Measurements from ENCODE around the gene SNX17. TPM values are rescaled to one million over a fixed set of nuclear protein-coding genes. Genes with fewer than 3 reads are reported as not detected.

SNX17 gene
- total and polyA plus RNA-seq, 2 donors (not counting 3 experiments of a cell fraction or from before 2014, with no cell fraction given) = 103 to 130 TPM

Other genes starting within 250 kb of the SNX17 start
- not detected in 2 replicates for gene ABHD1, start 246.8 kb upstream of the SNX17 start, total RNA-seq
- gene ABHD1, start 246.8 kb upstream of the SNX17 start, polyA plus RNA-seq = 0.07 and 0.41 TPM in 2 replicates
- 45.6 and 47.2 TPM in 2 replicates for gene PREB, start 236.0 kb upstream of the SNX17 start, total RNA-seq
- 73.3 and 73.4 TPM in 2 replicates for gene PREB, start 236.0 kb upstream of the SNX17 start, polyA plus RNA-seq
- not detected in 2 replicates for gene PRR30, start 231.2 kb upstream of the SNX17 start, total RNA-seq
- not detected in 2 replicates for gene PRR30, start 231.2 kb upstream of the SNX17 start, polyA plus RNA-seq
- not detected in 2 replicates for gene TCF23, start 221.6 kb upstream of the SNX17 start, total RNA-seq
- not detected in 2 replicates for gene TCF23, start 221.6 kb upstream of the SNX17 start, polyA plus RNA-seq
- gene ATRAID, start 158.6 kb upstream of the SNX17 start, total RNA-seq = 84.3 and 86.6 TPM in 2 replicates
- gene ATRAID, start 158.6 kb upstream of the SNX17 start, polyA plus RNA-seq = 280 and 283 TPM in 2 replicates
- gene SLC5A6, start 158.3 kb upstream of the SNX17 start, total RNA-seq = 42.7 and 52.0 TPM in 2 replicates
- 76.8 and 92.5 TPM in 2 replicates for gene SLC5A6, start 158.3 kb upstream of the SNX17 start, polyA plus RNA-seq
- gene CAD, start 153.2 kb upstream of the SNX17 start, total RNA-seq = 81.0 and 91.4 TPM in 2 replicates
- gene CAD, start 153.2 kb upstream of the SNX17 start, polyA plus RNA-seq = 60.3 and 66.5 TPM in 2 replicates
- gene SLC30A3, start 107.6 kb upstream of the SNX17 start, total RNA-seq = 9.2 and 16.7 TPM in 2 replicates
- gene SLC30A3, start 107.6 kb upstream of the SNX17 start, polyA plus RNA-seq = 63.9 and 79.9 TPM in 2 replicates
- 0.16 and 0.77 TPM in 2 replicates for gene DNAJC5G, start 95.2 kb upstream of the SNX17 start, total RNA-seq
- 1.4 and 1.7 TPM in 2 replicates for gene DNAJC5G, start 95.2 kb upstream of the SNX17 start, polyA plus RNA-seq
- 0.42 and 0.51 TPM in 2 replicates for gene TRIM54, start 88.2 kb upstream of the SNX17 start, total RNA-seq
- gene TRIM54, start 88.2 kb upstream of the SNX17 start, polyA plus RNA-seq = 1.6 and 1.7 TPM in 2 replicates
- 0.75 TPM in 1 of 2 replicates, not detected in the other for gene UCN, start 62.2 kb upstream of the SNX17 start, total RNA-seq
- gene UCN, start 62.2 kb upstream of the SNX17 start, polyA plus RNA-seq = 1.2 and 1.6 TPM in 2 replicates
- gene MPV17, start 47.5 kb upstream of the SNX17 start, total RNA-seq = 66.5 and 74.7 TPM in 2 replicates
- gene MPV17, start 47.5 kb upstream of the SNX17 start, polyA plus RNA-seq = 260 and 267 TPM in 2 replicates
- 57.4 and 63.2 TPM in 2 replicates for gene GTF3C2, start 13.9 kb upstream of the SNX17 start, total RNA-seq
- gene GTF3C2, start 13.9 kb upstream of the SNX17 start, polyA plus RNA-seq = 59.7 and 68.3 TPM in 2 replicates
- gene EIF2B4, start 278 bp upstream of the SNX17 start, total RNA-seq = 43.7 and 48.9 TPM in 2 replicates
- gene EIF2B4, start 278 bp upstream of the SNX17 start, polyA plus RNA-seq = 63.2 and 66.5 TPM in 2 replicates
- gene ZNF513, start 10.1 kb downstream of the SNX17 start, total RNA-seq = 19.0 and 20.7 TPM in 2 replicates
- gene ZNF513, start 10.1 kb downstream of the SNX17 start, polyA plus RNA-seq = 30.6 and 43.2 TPM in 2 replicates
- 131 and 135 TPM in 2 replicates for gene PPM1G, start 39.0 kb downstream of the SNX17 start, total RNA-seq
- 38.3 and 48.1 TPM in 2 replicates for gene PPM1G, start 39.0 kb downstream of the SNX17 start, polyA plus RNA-seq
- gene NRBP1, start 58.0 kb downstream of the SNX17 start, total RNA-seq = 118 and 130 TPM in 2 replicates
- gene NRBP1, start 58.0 kb downstream of the SNX17 start, polyA plus RNA-seq = 169 and 190 TPM in 2 replicates
- gene KRTCAP3, start 71.8 kb downstream of the SNX17 start, total RNA-seq = 4.0 and 4.6 TPM in 2 replicates
- 2.1 and 2.2 TPM in 2 replicates for gene KRTCAP3, start 71.8 kb downstream of the SNX17 start, polyA plus RNA-seq
- 34.1 and 35.6 TPM in 2 replicates for gene IFT172, start 119.1 kb downstream of the SNX17 start, total RNA-seq
- gene IFT172, start 119.1 kb downstream of the SNX17 start, polyA plus RNA-seq = 25.8 and 29.4 TPM in 2 replicates
- 15.5 and 20.0 TPM in 2 replicates for gene FNDC4, start 124.6 kb downstream of the SNX17 start, total RNA-seq
- 19.0 and 22.3 TPM in 2 replicates for gene FNDC4, start 124.6 kb downstream of the SNX17 start, polyA plus RNA-seq
- 0.27 and 1.2 TPM in 2 replicates for gene GCKR, start 126.2 kb downstream of the SNX17 start, total RNA-seq
- 0.33 and 0.52 TPM in 2 replicates for gene GCKR, start 126.2 kb downstream of the SNX17 start, polyA plus RNA-seq
- 28.0 and 37.0 TPM in 2 replicates for gene ZNF512, start 212.4 kb downstream of the SNX17 start, total RNA-seq
- gene ZNF512, start 212.4 kb downstream of the SNX17 start, polyA plus RNA-seq = 13.1 and 17.8 TPM in 2 replicates